ENCODE data around the gene MAOA.

The MAOA gene

DNA sequence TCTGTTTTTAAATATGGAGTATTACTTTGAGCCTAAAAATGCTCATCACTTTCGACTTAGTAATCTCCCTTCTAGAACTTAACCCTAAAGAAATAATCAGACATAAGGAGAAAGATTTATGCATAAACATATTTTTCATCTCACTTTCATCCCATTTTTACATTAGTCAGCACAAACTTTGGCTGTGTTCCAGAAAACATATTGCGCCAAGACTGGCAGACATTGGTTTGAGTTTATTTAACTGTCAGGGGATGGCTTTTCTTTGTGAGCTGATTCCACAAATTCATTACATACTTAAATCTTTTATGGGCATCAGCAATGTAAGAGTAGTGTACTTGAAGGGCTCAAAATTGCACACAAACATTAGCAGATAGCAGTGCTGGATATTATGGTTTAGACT is 23.7 kb downstream of the MAOA start:
- no peak for DNase-seq (ENCODE audit: insufficient read length, low spot score)
- no peak for FAIRE-seq
- TF ChIP-seq TAF1 (IDR thresholded peaks at IDR 0.05; ENCODE audit: low read depth, low read length), result no peak
- TF ChIP-seq SPI1 (IDR thresholded peaks at IDR 0.05; ENCODE audit: low read depth, low read length), result no peak
- no peak for TF ChIP-seq PAX5 (IDR thresholded peaks at IDR 0.05; ENCODE audit: insufficient read depth, low read length, severe bottlenecking)
- TF ChIP-seq POLR2AphosphoS5 (IDR thresholded peaks at IDR 0.05; ENCODE audit: low read depth, low read length), result no peak
- no peak for TF ChIP-seq POU2F2 (IDR thresholded peaks at IDR 0.05; ENCODE audit: low read depth, low read length)
- TF ChIP-seq POLR2A (IDR thresholded peaks at IDR 0.05; ENCODE audit: low read depth, low read length), result no peak

DNA sequence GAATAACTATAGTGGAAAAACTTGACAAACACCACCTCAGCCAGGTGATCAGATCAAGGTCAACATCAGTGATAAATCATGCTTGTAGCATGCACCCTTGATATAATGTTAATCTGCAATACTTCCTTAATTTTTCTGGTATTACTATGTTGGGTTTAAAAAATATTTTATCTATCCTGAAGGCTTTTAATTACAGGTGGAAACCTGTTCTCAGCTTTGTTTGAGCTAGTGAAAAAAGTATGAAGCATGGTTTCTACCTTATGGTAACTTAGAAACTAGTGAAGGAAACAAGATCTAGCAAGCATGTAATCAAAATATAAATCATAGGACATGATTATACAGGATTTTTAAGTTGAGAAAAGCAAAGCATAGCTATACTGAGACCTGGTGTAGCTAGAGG is 26.6 kb downstream of the MAOA start:
- no peak for TF ChIP-seq TAF1 (IDR thresholded peaks at IDR 0.05; ENCODE audit: low read depth, low read length)
- TF ChIP-seq POLR2A (IDR thresholded peaks at IDR 0.05; ENCODE audit: low read depth, low read length), result no peak
- TF ChIP-seq SPI1 (IDR thresholded peaks at IDR 0.05; ENCODE audit: low read depth, low read length), result no peak
- TF ChIP-seq POU2F2 (IDR thresholded peaks at IDR 0.05; ENCODE audit: low read depth, low read length), result no peak
- no peak for DNase-seq (ENCODE audit: insufficient read length, low spot score)
- no peak for FAIRE-seq

DNA sequence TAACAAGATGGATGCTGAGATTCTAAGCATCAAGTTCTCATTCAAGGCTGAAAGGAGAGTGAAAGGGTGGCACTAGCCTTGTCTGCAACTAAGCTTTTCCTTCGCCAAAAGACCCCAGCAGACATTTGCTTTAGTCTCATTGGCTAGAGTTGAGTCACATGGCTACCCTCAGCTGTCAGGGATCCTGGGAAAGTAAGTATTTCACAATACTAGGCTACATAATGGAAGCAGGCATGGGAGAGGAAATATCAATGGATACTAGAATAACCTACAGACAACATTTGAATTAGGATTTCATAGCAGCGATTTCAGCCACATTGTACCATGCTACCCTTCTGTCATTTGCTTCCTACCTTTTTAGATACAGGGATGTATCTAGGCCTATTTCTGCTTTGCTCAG is 29.1 kb downstream of the MAOA start:
- DNase-seq (ENCODE audit: insufficient read length, low spot score) (no peak), FAIRE-seq (no peak)
- TF ChIP-seq TAF1 (IDR thresholded peaks at IDR 0.05; ENCODE audit: low read depth, low read length) (no peak), POU2F2 (IDR thresholded peaks at IDR 0.05; ENCODE audit: low read depth, low read length) (no peak), POLR2AphosphoS5 (IDR thresholded peaks at IDR 0.05; ENCODE audit: low read depth, low read length) (no peak), PAX5 (IDR thresholded peaks at IDR 0.05; ENCODE audit: insufficient read depth, low read length, severe bottlenecking) (no peak), POLR2A (IDR thresholded peaks at IDR 0.05; ENCODE audit: low read depth, low read length) (no peak), SPI1 (IDR thresholded peaks at IDR 0.05; ENCODE audit: low read depth, low read length) (no peak)

DNA sequence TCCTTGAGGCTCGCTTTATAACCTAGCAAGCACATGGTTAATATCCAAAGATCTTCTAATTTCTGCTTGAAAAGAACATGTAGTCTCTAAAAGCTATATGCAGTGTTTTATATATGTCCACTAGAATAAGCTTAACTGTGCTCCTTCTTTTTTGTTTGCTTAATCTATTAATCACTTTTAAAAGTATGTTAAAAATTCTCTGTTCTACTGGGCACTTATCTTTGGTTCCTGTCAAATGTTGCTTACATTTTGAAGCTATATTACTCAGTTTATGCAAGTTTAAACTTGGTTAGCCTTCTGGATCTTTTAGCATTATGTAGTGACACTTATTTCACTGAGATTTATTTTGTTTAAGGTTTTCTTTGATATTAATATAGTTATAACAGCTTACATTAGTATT is 32.5 kb downstream of the MAOA start:
- DNase-seq (ENCODE audit: insufficient read length, low spot score), result no peak
- no peak for FAIRE-seq
- no peak for TF ChIP-seq POLR2AphosphoS5 (IDR thresholded peaks at IDR 0.05; ENCODE audit: low read depth, low read length)
- no peak for TF ChIP-seq POU2F2 (IDR thresholded peaks at IDR 0.05; ENCODE audit: low read depth, low read length)
- no peak for TF ChIP-seq SPI1 (IDR thresholded peaks at IDR 0.05; ENCODE audit: low read depth, low read length)

DNA sequence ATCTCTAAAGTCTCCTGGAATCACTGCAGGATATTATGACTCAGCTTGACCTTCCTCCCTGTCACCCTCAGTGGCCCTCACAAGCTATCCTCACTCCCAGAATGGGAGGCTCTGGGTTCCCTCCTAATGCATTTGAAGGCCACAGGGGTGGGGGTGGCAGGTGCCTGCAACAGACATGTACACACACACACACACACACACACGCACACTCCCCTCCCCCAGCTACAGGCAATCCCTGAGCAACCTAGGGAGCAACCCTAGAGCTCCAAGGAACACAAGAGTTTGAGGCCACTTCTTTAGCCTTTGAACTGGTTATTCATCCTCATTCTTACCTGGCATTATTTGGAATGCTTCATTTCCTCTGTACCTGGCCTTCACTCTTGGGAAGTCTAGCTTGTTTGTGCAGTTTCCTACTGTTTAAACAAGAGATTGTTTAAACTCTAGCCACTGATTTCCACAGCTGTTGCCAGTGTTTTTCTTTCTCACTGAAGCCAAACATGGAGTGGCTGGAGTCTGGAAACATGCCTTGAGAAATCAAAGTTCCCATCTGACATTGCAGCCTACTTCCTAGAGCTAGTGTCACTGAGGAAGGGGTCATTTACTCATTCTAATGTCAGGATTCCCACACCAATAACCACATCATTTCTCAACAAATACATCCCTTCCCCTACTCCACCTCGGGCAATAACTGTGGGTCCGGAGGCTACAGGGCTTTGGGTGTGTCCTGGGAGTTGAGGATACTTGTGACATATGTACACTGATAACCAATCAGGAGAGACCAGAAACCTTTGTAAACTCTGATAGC is 37.7 kb downstream of the MAOA start:
- DNase-seq (ENCODE audit: insufficient read length, low spot score) (no peak), FAIRE-seq (no peak)
- TF ChIP-seq POLR2A (IDR thresholded peaks at IDR 0.05; ENCODE audit: low read depth, low read length) (no peak), SPI1 (IDR thresholded peaks at IDR 0.05; ENCODE audit: low read depth, low read length) (no peak), TAF1 (IDR thresholded peaks at IDR 0.05; ENCODE audit: low read depth, low read length) (no peak), POLR2AphosphoS5 (IDR thresholded peaks at IDR 0.05; ENCODE audit: low read depth, low read length) (no peak), POU2F2 (IDR thresholded peaks at IDR 0.05; ENCODE audit: low read depth, low read length) (no peak), PAX5 (IDR thresholded peaks at IDR 0.05; ENCODE audit: insufficient read depth, low read length, severe bottlenecking) (no peak)

DNA sequence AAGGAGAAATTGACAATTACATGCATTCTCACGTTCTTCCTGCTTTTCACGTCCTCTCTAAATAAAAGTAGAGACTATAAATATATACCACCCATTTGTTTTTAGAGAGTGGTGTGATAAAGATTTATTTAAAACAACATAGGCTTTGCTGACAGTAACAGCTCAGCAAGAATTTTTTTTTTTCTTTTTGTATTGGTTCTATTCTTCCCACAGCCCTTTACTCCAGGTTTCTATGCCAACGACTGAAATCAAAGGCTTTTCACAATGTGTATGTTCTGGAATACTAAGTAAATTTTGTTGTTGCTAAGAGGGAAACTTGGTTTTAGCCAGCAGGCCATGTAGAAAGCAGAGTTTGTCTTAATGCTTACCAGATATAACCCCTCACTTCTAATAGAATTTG is 43.4 kb downstream of the MAOA start:
- FAIRE-seq (no peak), DNase-seq (ENCODE audit: insufficient read length, low spot score) (no peak)
- no peak for TF ChIP-seq PAX5 (IDR thresholded peaks at IDR 0.05; ENCODE audit: insufficient read depth, low read length, severe bottlenecking)
- TF ChIP-seq POU2F2 (IDR thresholded peaks at IDR 0.05; ENCODE audit: low read depth, low read length), result no peak
- no peak for TF ChIP-seq TAF1 (IDR thresholded peaks at IDR 0.05; ENCODE audit: low read depth, low read length)

DNA sequence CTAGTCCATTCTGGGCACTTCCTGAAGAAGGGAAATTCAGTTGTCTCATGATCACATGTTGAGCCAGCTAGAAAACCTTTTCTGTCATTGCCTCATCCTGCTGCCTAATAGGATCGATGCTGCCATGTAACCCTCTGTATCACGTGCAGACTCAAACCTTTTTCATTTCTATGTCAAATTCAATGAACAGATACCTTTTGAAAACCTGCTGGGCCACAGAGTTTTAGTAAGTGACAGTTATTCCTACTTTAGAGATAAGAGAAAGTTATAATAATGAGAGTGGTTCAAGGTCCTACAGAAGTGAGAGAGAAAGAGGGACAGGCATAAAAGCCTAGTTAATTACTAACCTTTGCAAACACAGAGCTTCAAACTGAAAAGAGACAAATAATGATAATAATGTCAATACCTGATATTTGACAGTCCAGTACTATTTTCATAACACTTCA is 46.0 kb downstream of the MAOA start:
- TF ChIP-seq TAF1 (IDR thresholded peaks at IDR 0.05; ENCODE audit: low read depth, low read length), result no peak
- no peak for TF ChIP-seq SPI1 (IDR thresholded peaks at IDR 0.05; ENCODE audit: low read depth, low read length)
- TF ChIP-seq PAX5 (IDR thresholded peaks at IDR 0.05; ENCODE audit: insufficient read depth, low read length, severe bottlenecking), result no peak
- no peak for TF ChIP-seq POU2F2 (IDR thresholded peaks at IDR 0.05; ENCODE audit: low read depth, low read length)
- no peak for TF ChIP-seq POLR2AphosphoS5 (IDR thresholded peaks at IDR 0.05; ENCODE audit: low read depth, low read length)
- no peak for TF ChIP-seq POLR2A (IDR thresholded peaks at IDR 0.05; ENCODE audit: low read depth, low read length)
- FAIRE-seq (no peak), DNase-seq (ENCODE audit: insufficient read length, low spot score) (no peak)

DNA sequence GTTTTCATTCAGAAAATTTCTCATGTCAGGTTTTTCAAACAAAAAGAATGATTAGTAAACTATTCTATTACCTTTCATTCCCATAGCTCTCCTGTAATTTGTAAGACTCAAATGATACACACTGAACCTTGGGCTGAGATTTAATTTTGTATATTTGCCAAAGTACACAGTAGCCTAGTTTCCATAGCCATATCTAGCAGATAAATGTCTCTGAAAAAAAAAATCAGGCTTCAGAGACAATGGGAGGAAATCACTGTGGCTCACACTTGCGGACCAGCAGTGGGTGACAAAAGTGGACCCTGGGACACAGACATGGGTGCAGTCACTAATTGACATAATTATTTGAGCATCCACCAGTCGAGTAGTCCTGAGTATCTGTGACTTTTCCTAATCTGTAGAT is 46.6 kb downstream of the MAOA start:
- DNase-seq (ENCODE audit: insufficient read length, low spot score) (no peak), FAIRE-seq (no peak)
- TF ChIP-seq PAX5 (IDR thresholded peaks at IDR 0.05; ENCODE audit: insufficient read depth, low read length, severe bottlenecking) (no peak), POU2F2 (IDR thresholded peaks at IDR 0.05; ENCODE audit: low read depth, low read length) (no peak), TAF1 (IDR thresholded peaks at IDR 0.05; ENCODE audit: low read depth, low read length) (no peak)

DNA sequence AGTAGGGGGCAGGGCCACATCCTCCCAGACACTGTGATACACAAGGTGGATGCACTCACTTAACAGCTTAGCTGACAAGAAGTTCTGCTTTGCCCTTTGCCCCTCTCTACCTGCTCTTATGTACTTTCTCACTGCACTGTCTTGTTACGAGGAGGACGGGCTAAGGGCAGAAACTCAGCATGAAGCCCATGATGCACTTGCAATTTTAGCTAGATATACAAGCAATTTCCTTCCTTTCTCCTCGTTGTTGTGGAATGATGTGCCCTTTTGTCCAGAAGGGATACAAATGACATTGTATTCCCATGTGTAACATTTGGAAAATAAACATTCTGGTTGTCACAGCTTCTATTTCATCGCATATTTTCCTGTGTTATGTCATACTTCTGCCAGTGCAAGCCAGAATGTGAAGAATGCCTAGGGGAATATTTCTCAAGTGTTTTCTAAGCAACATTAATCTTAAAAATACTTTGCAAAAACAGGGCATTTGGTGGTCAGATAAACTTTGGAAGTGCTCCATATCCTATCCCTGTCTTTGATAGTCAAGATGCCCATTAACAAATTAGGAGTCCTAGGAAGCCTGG is 47.2 kb downstream of the MAOA start:
- TF ChIP-seq TAF1 (IDR thresholded peaks at IDR 0.05; ENCODE audit: low read depth, low read length), result no peak
- DNase-seq (ENCODE audit: insufficient read length, low spot score) (no peak), FAIRE-seq (no peak)

DNA sequence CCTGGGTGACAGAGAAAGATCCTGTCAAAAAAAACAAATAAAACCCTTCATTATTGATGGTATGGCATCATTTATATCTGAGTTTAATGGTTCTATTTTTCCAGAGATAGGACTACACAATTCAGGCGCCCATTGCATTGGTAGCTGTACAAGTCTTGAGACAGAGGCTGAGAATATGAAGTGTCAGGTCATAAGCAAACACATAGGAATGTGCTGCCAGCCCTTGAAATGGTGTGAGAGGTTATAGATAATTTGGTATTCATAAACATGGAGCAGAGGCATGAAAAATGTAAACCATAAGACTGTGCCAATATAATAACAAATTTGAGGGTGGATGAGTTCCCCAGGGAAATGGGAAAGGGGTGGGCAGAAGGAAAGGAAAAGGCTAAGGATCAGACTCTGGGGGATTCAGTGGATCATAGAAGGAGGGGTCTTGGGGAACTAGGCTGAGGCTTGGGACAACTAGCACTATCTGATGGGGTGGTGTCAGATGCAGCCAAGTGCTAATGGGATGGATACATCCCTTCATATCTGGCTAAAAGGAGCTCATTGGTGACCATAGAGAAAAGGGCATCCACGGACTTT is 50.8 kb downstream of the MAOA start:
- no peak for FAIRE-seq
- TF ChIP-seq POLR2A (IDR thresholded peaks at IDR 0.05; ENCODE audit: low read depth, low read length) (no peak), POU2F2 (IDR thresholded peaks at IDR 0.05; ENCODE audit: low read depth, low read length) (no peak), SPI1 (IDR thresholded peaks at IDR 0.05; ENCODE audit: low read depth, low read length) (no peak), POLR2AphosphoS5 (IDR thresholded peaks at IDR 0.05; ENCODE audit: low read depth, low read length) (no peak), PAX5 (IDR thresholded peaks at IDR 0.05; ENCODE audit: insufficient read depth, low read length, severe bottlenecking) (no peak)
- DNase-seq (ENCODE audit: insufficient read length, low spot score), result no peak
